Omental fat pad (tissue), 4 donors: ENCODE results near the gene ABCG1. TPM values are rescaled to one million over a fixed set of nuclear protein-coding genes. Genes with fewer than 3 reads are reported as not detected.

Source experiments
- ATAC-seq: fragments of 150-250 bp; one replicate; pipeline ENCODE4 v1.9.1; 2016; ENCODE audit warnings: mild to moderate bottlenecking, moderate library complexity; ENCODE audit not compliant: low FRiP score
- DNase-seq: peaks from one replicate; pipeline ENCODE4 v3.0.0-alpha.2; 2019; ENCODE audit warnings: low spot score
- total RNA-seq, 4 donors: library from RNA; depleted of rRNA; stranded (reverse); fragments of >200 nt; gene quantifications; one replicate each; pipeline ENCODE4 v1.1.0, GENCODE V29; 2016
- TF ChIP-seq, protein P1 (sequence below), 3 donors: fragments of 450-650 bp; IDR thresholded peaks; one replicate each; pipeline ENCODE4 v1.5.1; 2016 to 2017; ENCODE audit warnings: antibody characterized with exemption in 3 of 3, mild to moderate bottlenecking in 3 of 3, moderate library complexity in 2 of 3

ABCG1 gene
- total RNA-seq, 4 donors from 2014 or later: 9.8 to 45.1 (median 30.2) TPM

- ATAC-seq (no peak), DNase-seq (no peak)
- TF ChIP-seq, protein P1, sequence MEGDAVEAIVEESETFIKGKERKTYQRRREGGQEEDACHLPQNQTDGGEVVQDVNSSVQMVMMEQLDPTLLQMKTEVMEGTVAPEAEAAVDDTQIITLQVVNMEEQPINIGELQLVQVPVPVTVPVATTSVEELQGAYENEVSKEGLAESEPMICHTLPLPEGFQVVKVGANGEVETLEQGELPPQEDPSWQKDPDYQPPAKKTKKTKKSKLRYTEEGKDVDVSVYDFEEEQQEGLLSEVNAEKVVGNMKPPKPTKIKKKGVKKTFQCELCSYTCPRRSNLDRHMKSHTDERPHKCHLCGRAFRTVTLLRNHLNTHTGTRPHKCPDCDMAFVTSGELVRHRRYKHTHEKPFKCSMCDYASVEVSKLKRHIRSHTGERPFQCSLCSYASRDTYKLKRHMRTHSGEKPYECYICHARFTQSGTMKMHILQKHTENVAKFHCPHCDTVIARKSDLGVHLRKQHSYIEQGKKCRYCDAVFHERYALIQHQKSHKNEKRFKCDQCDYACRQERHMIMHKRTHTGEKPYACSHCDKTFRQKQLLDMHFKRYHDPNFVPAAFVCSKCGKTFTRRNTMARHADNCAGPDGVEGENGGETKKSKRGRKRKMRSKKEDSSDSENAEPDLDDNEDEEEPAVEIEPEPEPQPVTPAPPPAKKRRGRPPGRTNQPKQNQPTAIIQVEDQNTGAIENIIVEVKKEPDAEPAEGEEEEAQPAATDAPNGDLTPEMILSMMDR (IDR thresholded peaks at IDR 0.05): no peak
These were observed 66.8 kb downstream of the ABCG1 start for GRCh38 chr21:42285569-42286245.

- DNase-seq (no peak), ATAC-seq (no peak)
- TF ChIP-seq, protein P1 (IDR thresholded peaks at IDR 0.05): no peak
These were observed 67.5 kb downstream of the ABCG1 start for GRCh38 chr21:42286416-42286815.

- DNase-seq: no peak
- TF ChIP-seq, protein P1 (IDR thresholded peaks at IDR 0.05): no peak
- no peak for ATAC-seq
These were observed 68.5 kb downstream of the ABCG1 start for GRCh38 chr21:42287193-42288083.

- TF ChIP-seq, protein P1 (IDR thresholded peaks at IDR 0.05): no peak
- DNase-seq: no peak
- ATAC-seq: no peak
These were observed 70.0 kb downstream of the ABCG1 start for GRCh38 chr21:42288962-42289361.

DNA sequence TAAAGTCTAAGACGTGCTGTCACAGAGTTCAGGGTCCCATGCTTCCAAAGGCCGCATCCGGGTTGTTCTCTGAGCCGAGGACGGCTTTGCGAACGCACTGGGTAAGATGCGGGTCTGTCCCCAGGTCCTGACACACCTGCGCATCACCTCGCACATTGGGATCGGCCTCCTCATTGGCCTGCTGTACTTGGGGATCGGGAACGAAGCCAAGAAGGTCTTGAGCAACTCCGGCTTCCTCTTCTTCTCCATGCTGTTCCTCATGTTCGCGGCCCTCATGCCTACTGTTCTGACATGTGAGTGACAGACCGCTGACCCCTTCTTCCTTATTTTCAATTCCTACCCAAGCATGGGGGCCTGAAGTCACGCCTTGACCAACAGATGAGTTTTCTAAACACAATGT is 71.0 kb downstream of the ABCG1 start:
- DNase-seq (no peak), ATAC-seq (no peak)
- TF ChIP-seq, protein P1 (IDR thresholded peaks at IDR 0.05): no peak

DNA sequence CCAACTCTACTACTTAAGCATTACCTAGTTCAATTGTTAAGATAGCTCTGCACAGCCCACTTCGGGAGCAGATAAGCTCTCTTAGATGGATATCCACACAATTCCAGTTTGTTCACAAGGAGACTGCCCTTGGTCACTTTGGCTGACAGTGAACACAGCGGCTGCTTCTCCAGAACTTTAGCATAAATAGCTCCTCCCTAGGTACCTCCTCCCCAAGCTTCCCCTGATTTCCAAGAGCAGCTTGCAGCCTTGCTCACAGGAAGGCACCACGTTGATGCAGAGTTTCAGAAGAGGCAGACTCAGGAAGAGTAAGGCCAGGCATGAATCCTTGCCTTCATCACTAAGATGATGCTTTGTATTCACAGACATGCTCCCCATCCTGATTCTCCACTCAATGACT is 71.6 kb downstream of the ABCG1 start:
- ATAC-seq (no peak), DNase-seq (no peak)
- TF ChIP-seq, protein P1 (IDR thresholded peaks at IDR 0.05): no peak
